IMR-90 (cell line): ENCODE measurements around the gene QSOX2. TPM values are rescaled to one million over a fixed set of nuclear protein-coding genes. Genes with fewer than 3 reads are reported as not detected.
A peak's percentile ranks its signal among the peaks of the same experiment; 100 is the strongest.

Experiments
- ATAC-seq: fragments of 200-7000 bp; cut with Tn5 transposase; 2 replicates; pipeline ENCODE4 v1.9.1; 2020; ENCODE audit warnings: low read depth, mild to moderate bottlenecking, moderate library complexity
- BruUV-seq: library from RNA; stranded (reverse); fragments of 400-500 nt; replicated peaks from 2 replicates; lab custom pipeline; 2021; lab: Mats Ljungman, UMichigan
- CTCF ChIA-PET: fragments of 300-600 bp; formaldehyde crosslinking; extraction: SDS; loops from one replicate; lab custom pipeline; 2021; ENCODE audit warnings: antibody characterized with exemption; lab: Yijun Ruan, JAX
- POLR2A ChIA-PET: fragments of 300-600 bp; sonication (Branson Sonifier 250); formaldehyde crosslinking; loops from one replicate; lab custom pipeline; 2022; ENCODE audit warnings: antibody characterized with exemption; ENCODE audit not compliant: unreplicated experiment; lab: Charles Lee
- DNase-seq: peaks from one replicate; pipeline ENCODE4 v3.0.0; 2013
- H2AFZ ChIP-seq: replicated peaks from 2 replicates; pipeline ENCODE3; 2013; ENCODE audit warnings: low read length, mild to moderate bottlenecking; ENCODE audit not compliant: poor library complexity
- H2AK5ac ChIP-seq: 2 replicates; pipeline ENCODE4 v1.6.1; 2013; ENCODE audit warnings: low read depth, low read length, inconsistent platforms
- H2AK9ac ChIP-seq: replicated peaks from 2 replicates; pipeline ENCODE3; 2013; ENCODE audit warnings: mild to moderate bottlenecking, low read depth, low read length, moderate library complexity; ENCODE audit not compliant: poor library complexity
- H2BK120ac ChIP-seq: 2 replicates; pipeline ENCODE4 v1.6.1; 2013; ENCODE audit warnings: low read depth, low read length, inconsistent platforms
- H2BK15ac ChIP-seq: 3 replicates; pipeline ENCODE4 v1.6.1; 2013; ENCODE audit warnings: low read depth, low read length, inconsistent platforms
- H2BK20ac ChIP-seq: 2 replicates; pipeline ENCODE4 v1.6.1; 2013; ENCODE audit warnings: low read depth, mild to moderate bottlenecking, inconsistent platforms, low read length, moderate library complexity
- H2BK5ac ChIP-seq: 2 replicates; pipeline ENCODE4 v1.6.1; 2013; ENCODE audit warnings: mild to moderate bottlenecking, low read depth, low read length, inconsistent platforms; ENCODE audit not compliant: poor library complexity, severe bottlenecking
- H3K14ac ChIP-seq: replicated peaks from 2 replicates; pipeline ENCODE4 v1.6.1; 2013; ENCODE audit warnings: low read depth, low read length, inconsistent platforms
- H3K18ac ChIP-seq: 2 replicates; pipeline ENCODE4 v1.6.1; 2013; ENCODE audit warnings: low read depth, low read length, control low read depth
- H3K23ac ChIP-seq: 2 replicates; pipeline ENCODE4 v1.6.1; 2013; ENCODE audit warnings: low read depth, low read length, inconsistent platforms
- H3K27ac ChIP-seq: 2 replicates; pipeline ENCODE4 v1.5.1; 2013; ENCODE audit warnings: mild to moderate bottlenecking, control low read depth, low read length; ENCODE audit not compliant: insufficient read depth
- H3K27me3 ChIP-seq: 2 replicates; pipeline ENCODE4 v1.6.1; 2013; ENCODE audit warnings: low read length; ENCODE audit not compliant: control insufficient read depth, insufficient read depth
- H3K36me3 ChIP-seq: 2 replicates; pipeline ENCODE4 v1.6.1; 2013; ENCODE audit warnings: low read length, mixed read lengths; ENCODE audit not compliant: control insufficient read depth, insufficient read depth
- H3K4ac ChIP-seq: 2 replicates; pipeline ENCODE4 v1.6.1; 2013; ENCODE audit warnings: low read depth, low read length, inconsistent platforms
- H3K4me1 ChIP-seq: 2 replicates; pipeline ENCODE4 v1.6.1; 2013; ENCODE audit warnings: low read length, mixed read lengths; ENCODE audit not compliant: control insufficient read depth, insufficient read depth
- H3K4me2 ChIP-seq: 2 replicates; pipeline ENCODE4 v1.6.1; 2013; ENCODE audit warnings: low read depth, mild to moderate bottlenecking, control low read depth, low read length, moderate library complexity
- H3K4me3 ChIP-seq: 2 replicates; pipeline ENCODE4 v1.5.1; 2013; ENCODE audit warnings: low read depth, mild to moderate bottlenecking, control low read depth, low read length, moderate library complexity; ENCODE audit not compliant: insufficient read depth
- H3K56ac ChIP-seq: 2 replicates; pipeline ENCODE4 v1.6.1; 2013; ENCODE audit warnings: low read length, inconsistent platforms; ENCODE audit not compliant: insufficient read depth; ENCODE audit errors: extremely low read depth
- H3K79me1 ChIP-seq, 2 experiments: 2 replicates each; pipeline ENCODE4 v1.6.1; 2013; ENCODE audit warnings: low read length in 2 of 2, inconsistent platforms in 1 of 2, low read depth in 1 of 2
- H3K9ac ChIP-seq: 2 replicates; pipeline ENCODE4 v1.6.1; 2013; ENCODE audit warnings: low read depth, low read length, control low read depth
- H3K9me1 ChIP-seq: 2 replicates; pipeline ENCODE4 v1.6.1; 2013; ENCODE audit warnings: low read length, inconsistent platforms; ENCODE audit not compliant: insufficient read depth
- H3K9me3 ChIP-seq: 2 replicates; pipeline ENCODE4 v1.6.1; 2013; ENCODE audit warnings: low read length; ENCODE audit not compliant: control insufficient read depth, insufficient read depth
- H4K20me1 ChIP-seq: 2 replicates; pipeline ENCODE4 v1.6.1; 2013; ENCODE audit warnings: low read length, inconsistent platforms; ENCODE audit not compliant: insufficient read depth
- H4K5ac ChIP-seq: 2 replicates; pipeline ENCODE4 v1.6.1; 2013; ENCODE audit warnings: mild to moderate bottlenecking, low read depth, low read length, control low read depth
- H4K8ac ChIP-seq, 2 experiments: 2 replicates each; pipeline ENCODE4 v1.6.1; 2013; ENCODE audit warnings: low read depth in 2 of 2, low read length in 2 of 2, control low read depth in 1 of 2, inconsistent platforms in 1 of 2
- H4K91ac ChIP-seq: 2 replicates; pipeline ENCODE4 v1.6.1; 2013; ENCODE audit warnings: low read depth, low read length, inconsistent platforms; ENCODE audit not compliant: insufficient read depth
- BHLHE40 ChIP-seq: fragments of 150-350 bp; IDR thresholded peaks from 2 replicates; pipeline ENCODE4 v1.6.1; 2016; ENCODE audit warnings: mild to moderate bottlenecking, low read depth, low read length
- CEBPB ChIP-seq: IDR thresholded peaks from 2 replicates; pipeline ENCODE4 v1.6.1; 2012; ENCODE audit warnings: low read depth, low read length, improper control_type of control experiment
- CHD1 ChIP-seq: IDR thresholded peaks from 2 replicates; pipeline ENCODE4 v1.6.1; 2012; ENCODE audit warnings: low read depth, low read length, improper control_type of control experiment
- FOS ChIP-seq: fragments of 150-350 bp; IDR thresholded peaks from 2 replicates; pipeline ENCODE4 v1.6.1; 2016; ENCODE audit warnings: low read depth, low read length
- MAFK ChIP-seq: IDR thresholded peaks from 2 replicates; pipeline ENCODE4 v1.6.1; 2012; ENCODE audit warnings: low read depth, low read length, improper control_type of control experiment
- MXI1 ChIP-seq: IDR thresholded peaks from 2 replicates; pipeline ENCODE4 v1.6.1; 2012; ENCODE audit warnings: low read depth, mild to moderate bottlenecking, low read length, moderate library complexity, borderline replicate concordance
- NFE2L2 ChIP-seq: fragments of 150-350 bp; IDR thresholded peaks from 2 replicates; pipeline ENCODE4 v1.6.1; 2016; ENCODE audit warnings: low read depth, mild to moderate bottlenecking, low read length
- RAD21 ChIP-seq: IDR thresholded peaks from 2 replicates; pipeline ENCODE4 v1.6.1; 2012; ENCODE audit warnings: low read length, improper control_type of control experiment
- RCOR1 ChIP-seq: IDR thresholded peaks from 2 replicates; pipeline ENCODE4 v1.6.1; 2012; ENCODE audit warnings: mild to moderate bottlenecking, low read length, improper control_type of control experiment; ENCODE audit not compliant: insufficient replicate concordance
- WGBS, 2 experiments: methylation state at CpG; one replicate each; pipeline versions ENCODE4 v1.1.5 to v1.1.7; 2013; ENCODE audit warnings: missing lambda C conversion rate in 2 of 2; ENCODE audit not compliant: insufficient read length in 1 of 2; ENCODE audit errors: extremely low coverage in 2 of 2; 5-methylcytosine and 5-hydroxymethylcytosine counted together
- dilution Hi-C: fragments of 300-500 bp; cut with HindIII; formaldehyde crosslinking; loops from one replicate; pipeline ENCODE4 v1.14.3; 2018; ENCODE audit warnings: low sequenced_read_pairs; ENCODE audit not compliant: unreplicated experiment
- in situ Hi-C: fragments of 300-500 bp; cut with MboI; formaldehyde crosslinking; loops from 3 replicates; pipeline ENCODE4 v1.14.3; 2019; ENCODE audit warnings: low sequenced_read_pairs, inconsistent platforms, mixed read lengths
- intact Hi-C: fragments of 100-400 bp; cut with micrococcal nuclease; formaldehyde crosslinking; loops from 2 replicates; pipeline ENCODE4 v1.10.0; 2022
- polyA plus RNA-seq, 3 experiments: library from polyadenylated mRNA; depleted of rRNA; stranded (reverse); fragments of >200 nt; gene quantifications; 2 replicates each; pipeline ENCODE4 v1.2.3, GENCODE V29; 2012; ENCODE audit warnings: low replicate concordance in 1 of 3
- total RNA-seq: library from RNA; depleted of rRNA; stranded (reverse); fragments of >200 nt; gene quantifications from 2 replicates; pipeline ENCODE4 v1.2.3, GENCODE V29; 2012
- TF ChIP-seq, protein P1 (sequence below): conservative IDR thresholded peaks from 2 replicates; pipeline ENCODE4 v1.5.1; 2012; ENCODE audit warnings: mild to moderate bottlenecking, low read depth, low read length, improper control_type of control experiment
- TF ChIP-seq, protein P2 (sequence below): fragments of 150-350 bp; IDR thresholded peaks from 2 replicates; pipeline ENCODE4 v1.6.1; 2017; ENCODE audit warnings: mild to moderate bottlenecking, antibody characterized with exemption, low read length, low read depth

QSOX2 gene
- total and polyA plus RNA-seq, 2 of the 4 experiments (the other 2 are of a cell fraction), result 5.9 to 12.9 TPM

DNA sequence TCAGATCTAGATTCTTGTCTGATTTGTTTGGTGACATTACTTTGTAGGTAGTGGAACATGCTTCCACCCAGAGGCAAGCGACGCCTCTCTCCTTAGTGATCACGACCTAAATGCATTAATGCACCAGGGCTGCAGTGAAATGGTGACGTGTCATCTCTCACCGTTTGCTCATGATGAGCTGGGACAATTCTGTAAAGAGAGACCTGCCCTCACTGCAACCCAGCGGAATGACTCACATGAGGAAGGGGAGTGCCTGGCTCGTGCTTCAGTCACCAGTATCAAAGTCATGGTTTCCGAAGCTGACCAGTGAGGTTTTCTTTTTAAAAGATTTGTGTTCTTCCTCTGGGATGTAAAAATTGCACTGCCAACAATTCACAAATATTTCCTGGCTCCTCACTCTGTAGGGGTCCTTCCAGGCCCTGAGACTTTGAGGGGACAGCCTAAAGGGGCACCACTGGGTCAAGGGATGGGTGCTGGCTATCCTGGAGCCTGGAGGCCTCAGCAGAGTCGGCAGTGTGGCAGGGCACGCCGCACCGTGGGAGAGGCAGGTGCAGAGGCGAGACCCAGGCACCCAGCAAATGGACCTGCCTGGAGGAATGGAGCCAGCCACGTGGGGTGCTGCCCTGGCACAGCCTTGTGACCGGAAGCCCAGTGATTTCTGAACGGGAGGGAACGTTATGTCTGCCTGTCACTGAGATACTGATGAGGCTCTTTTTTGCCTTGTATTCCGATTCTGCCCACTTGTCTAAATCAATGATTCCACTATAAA lies 17.3 kb downstream of the QSOX2 start:
- H4K20me1 ChIP-seq, result peaks cover 35% of the 10 kb centered on the region
- peak overlapping the region; percentile 42 for H3K4ac ChIP-seq
- no peak overlapping the region for H3K23ac ChIP-seq
- in situ Hi-C loops (no loop called here), dilution Hi-C loops (no loop called here), intact Hi-C loops (no loop called here)
- peak overlapping the region; percentile 55; the same call in 1 of the 2 replicates for H2BK120ac ChIP-seq
- POLR2A ChIA-PET, result no interaction called here
- peak overlapping the region; percentile 86 for H2AK9ac ChIP-seq
- H3K9ac ChIP-seq, result no peak overlapping the region
- H3K4me1 ChIP-seq, result peaks cover 6% of the 10 kb centered on the region; the same call in 1 of the 2 replicates
- CTCF ChIA-PET, result no interaction called here
- ATAC-seq, result peak; percentile 87
- no peak overlapping the region for H2BK15ac ChIP-seq
- H3K27me3 ChIP-seq, result no peaks in the 10 kb centered on the region
- 0 out of 2 replicates have a peak overlapping the region, but pooled peaks have one; percentile 20 for H2BK20ac ChIP-seq
- peaks cover 13 to 44% of the 10 kb centered on the region in 2 experiments for H3K79me1 ChIP-seq
- no peaks in the 10 kb centered on the region for H3K9me3 ChIP-seq
- peak overlapping the region; percentile 50 for H2BK5ac ChIP-seq
- BruUV-seq, result no TSS peak
- 60% methylated on average over 2 of the region's 18 CpGs; no CpG with 5 or more reads in 1 of the 2 experiments for WGBS, 2 experiments
- no peak overlapping the region for H4K5ac ChIP-seq
- peak overlapping the region in 1 of 2 experiments; percentile 63; a peak in 1 of 4 replicates for H4K8ac ChIP-seq
- H3K36me3 ChIP-seq, result peaks cover 7% of the 10 kb centered on the region; the same call in 1 of the 2 replicates
- H3K18ac ChIP-seq, result no peak overlapping the region
- peak overlapping the region; percentile 48; the same call in 1 of the 2 replicates for H2AK5ac ChIP-seq
- no peak overlapping the region for H3K4me3 ChIP-seq
- no peak overlapping the region for H4K91ac ChIP-seq
- H3K27ac ChIP-seq, result no peak overlapping the region; the same call in 1 of the 2 replicates
- DNase-seq, result peak; percentile 89
- no peak overlapping the region for H3K56ac ChIP-seq
- peak overlapping the region; percentile 75 for H2AFZ ChIP-seq
- H3K4me2 ChIP-seq, result peak overlapping the region; percentile 21; the same call in 1 of the 2 replicates
- H3K9me1 ChIP-seq, result peaks cover 6% of the 10 kb centered on the region; the same call in 1 of the 2 replicates
- TF ChIP-seq FOS (peak; percentile 66; the same call in 1 of the 2 replicates), BHLHE40 (peak; percentile 93), CHD1 (no peak), MXI1 (peak; percentile 59; the same call in 1 of the 2 replicates), NFE2L2 (peak; percentile 37; the same call in 1 of the 2 replicates), RAD21 (no peak), MAFK (0 out of 2 replicates have a peak, but pooled peaks have one; percentile 4), CEBPB (no peak), RCOR1 (no peak)
- TF ChIP-seq, protein P1, sequence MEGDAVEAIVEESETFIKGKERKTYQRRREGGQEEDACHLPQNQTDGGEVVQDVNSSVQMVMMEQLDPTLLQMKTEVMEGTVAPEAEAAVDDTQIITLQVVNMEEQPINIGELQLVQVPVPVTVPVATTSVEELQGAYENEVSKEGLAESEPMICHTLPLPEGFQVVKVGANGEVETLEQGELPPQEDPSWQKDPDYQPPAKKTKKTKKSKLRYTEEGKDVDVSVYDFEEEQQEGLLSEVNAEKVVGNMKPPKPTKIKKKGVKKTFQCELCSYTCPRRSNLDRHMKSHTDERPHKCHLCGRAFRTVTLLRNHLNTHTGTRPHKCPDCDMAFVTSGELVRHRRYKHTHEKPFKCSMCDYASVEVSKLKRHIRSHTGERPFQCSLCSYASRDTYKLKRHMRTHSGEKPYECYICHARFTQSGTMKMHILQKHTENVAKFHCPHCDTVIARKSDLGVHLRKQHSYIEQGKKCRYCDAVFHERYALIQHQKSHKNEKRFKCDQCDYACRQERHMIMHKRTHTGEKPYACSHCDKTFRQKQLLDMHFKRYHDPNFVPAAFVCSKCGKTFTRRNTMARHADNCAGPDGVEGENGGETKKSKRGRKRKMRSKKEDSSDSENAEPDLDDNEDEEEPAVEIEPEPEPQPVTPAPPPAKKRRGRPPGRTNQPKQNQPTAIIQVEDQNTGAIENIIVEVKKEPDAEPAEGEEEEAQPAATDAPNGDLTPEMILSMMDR, result no peak
- TF ChIP-seq, protein P2, sequence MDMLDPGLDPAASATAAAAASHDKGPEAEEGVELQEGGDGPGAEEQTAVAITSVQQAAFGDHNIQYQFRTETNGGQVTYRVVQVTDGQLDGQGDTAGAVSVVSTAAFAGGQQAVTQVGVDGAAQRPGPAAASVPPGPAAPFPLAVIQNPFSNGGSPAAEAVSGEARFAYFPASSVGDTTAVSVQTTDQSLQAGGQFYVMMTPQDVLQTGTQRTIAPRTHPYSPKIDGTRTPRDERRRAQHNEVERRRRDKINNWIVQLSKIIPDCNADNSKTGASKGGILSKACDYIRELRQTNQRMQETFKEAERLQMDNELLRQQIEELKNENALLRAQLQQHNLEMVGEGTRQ, result no peak
- H3K14ac ChIP-seq, result peak overlapping the region; percentile 76
